Islet precursor cell (in vitro differentiated cells): ENCODE results near the gene SPATA32.

Experiments
- DNase-seq: peaks from one replicate; pipeline ENCODE4 v3.0.0-alpha.2; 2018

The SPATA32 gene

GRCh38 chr17:45246338-45246737 lies 15.6 kb downstream of the SPATA32 start:
- no peak for DNase-seq

GRCh38 chr17:45244725-45245656 lies 16.9 kb downstream of the SPATA32 start:
- no peak for DNase-seq

- no peak for DNase-seq
Measured at GRCh38 chr17:45243750-45244149, 18.1 kb downstream of the SPATA32 start.

GRCh38 chr17:45242029-45242414 lies 19.9 kb downstream of the SPATA32 start:
- no peak for DNase-seq

- peak; percentile 81 for DNase-seq
Measured at GRCh38 chr17:45241328-45242028, 20.4 kb downstream of the SPATA32 start.

- DNase-seq: no peak
Measured at GRCh38 chr17:45240905-45241327, 21.0 kb downstream of the SPATA32 start.

GRCh38 chr17:45238155-45238774 lies 23.6 kb downstream of the SPATA32 start:
- DNase-seq: no peak

GRCh38 chr17:45237686-45238085 lies 24.2 kb downstream of the SPATA32 start:
- no peak for DNase-seq

GRCh38 chr17:45236282-45236606 lies 25.6 kb downstream of the SPATA32 start:
- DNase-seq: no peak

GRCh38 chr17:45235416-45236281 lies 26.2 kb downstream of the SPATA32 start:
- DNase-seq: peak; percentile 89

- no peak for DNase-seq
Measured at GRCh38 chr17:45234641-45235415, 27.1 kb downstream of the SPATA32 start.

- DNase-seq: no peak
Measured at GRCh38 chr17:45233423-45233924, 28.4 kb downstream of the SPATA32 start.

GRCh38 chr17:45232514-45233422 lies 29.1 kb downstream of the SPATA32 start:
- no peak for DNase-seq

GRCh38 chr17:45231481-45232116 lies 30.3 kb downstream of the SPATA32 start:
- peak; percentile 80 for DNase-seq

- DNase-seq: peak; percentile 73
Measured at GRCh38 chr17:45230787-45231480, 31.0 kb downstream of the SPATA32 start.

- DNase-seq: no peak
Measured at GRCh38 chr17:45230410-45230786, 31.5 kb downstream of the SPATA32 start.

- DNase-seq: peak; percentile 64
Measured at GRCh38 chr17:45229681-45230409, 32.0 kb downstream of the SPATA32 start.

- DNase-seq: peak; percentile 85
Measured at GRCh38 chr17:45228763-45229539, 32.9 kb downstream of the SPATA32 start.
